GM10847 (cell line): Measurements from ENCODE around the gene ZNF431.

Source experiments
- POLR2A ChIP-seq: IDR thresholded peaks from 2 replicates; pipeline ENCODE4 v1.6.1; 2011; ENCODE audit not compliant: insufficient read length; ENCODE audit errors: extremely low read depth

ZNF431 gene

GRCh38 chr19:21134934-21135366 lies 6.9 kb upstream of the ZNF431 start:
- TF ChIP-seq POLR2A, result no peak

GRCh38 chr19:21135433-21135832 lies 6.4 kb upstream of the ZNF431 start:
- TF ChIP-seq POLR2A, result no peak

GRCh38 chr19:21138130-21138529 lies 3.7 kb upstream of the ZNF431 start:
- TF ChIP-seq POLR2A, result no peak

GRCh38 chr19:21143428-21143827 lies 1.6 kb downstream of the ZNF431 start:
- no peak for TF ChIP-seq POLR2A

GRCh38 chr19:21143854-21144253 lies 2.0 kb downstream of the ZNF431 start:
- TF ChIP-seq POLR2A, result no peak

- TF ChIP-seq POLR2A, result no peak
Observed at GRCh38 chr19:21147540-21147939, 5.7 kb downstream of the ZNF431 start.

GRCh38 chr19:21148681-21149080 lies 6.8 kb downstream of the ZNF431 start:
- no peak for TF ChIP-seq POLR2A

GRCh38 chr19:21149877-21150276 lies 8.0 kb downstream of the ZNF431 start:
- TF ChIP-seq POLR2A, result no peak

- no peak for TF ChIP-seq POLR2A
Observed at GRCh38 chr19:21151460-21151859, 9.6 kb downstream of the ZNF431 start.

- no peak for TF ChIP-seq POLR2A
Observed at GRCh38 chr19:21158523-21159135, 16.8 kb downstream of the ZNF431 start.

- no peak for TF ChIP-seq POLR2A
Observed at GRCh38 chr19:21164541-21164940, 22.7 kb downstream of the ZNF431 start.

- TF ChIP-seq POLR2A, result no peak
Observed at GRCh38 chr19:21166436-21166835, 24.6 kb downstream of the ZNF431 start.

GRCh38 chr19:21197590-21198295 lies 55.9 kb downstream of the ZNF431 start:
- TF ChIP-seq POLR2A, result no peak

- TF ChIP-seq POLR2A, result no peak
Observed at GRCh38 chr19:21202865-21203494, 61.1 kb downstream of the ZNF431 start.

- TF ChIP-seq POLR2A, result no peak
Observed at GRCh38 chr19:21210037-21210621, 68.3 kb downstream of the ZNF431 start.

GRCh38 chr19:21221693-21222092 lies 79.9 kb downstream of the ZNF431 start:
- TF ChIP-seq POLR2A, result no peak

GRCh38 chr19:21233691-21234090 lies 91.9 kb downstream of the ZNF431 start:
- TF ChIP-seq POLR2A, result no peak

GRCh38 chr19:21238670-21239069 lies 96.8 kb downstream of the ZNF431 start:
- TF ChIP-seq POLR2A, result no peak
